Ramos (cell line): ENCODE measurements around the gene PTGER3.
"Not testable (repeated sequence)": the region's sequence is repeated elsewhere in the genome, so short reads cannot be mapped to it uniquely, and the experiment has no call there.

ENCODE experiments used
- in situ Hi-C: fragments of 300-500 bp; cut with MboI; formaldehyde crosslinking; loops from one replicate; pipeline ENCODE4 v1.14.3; 2022; ENCODE audit warnings: low sequenced_read_pairs; ENCODE audit not compliant: unreplicated experiment

Gene PTGER3

DNA sequence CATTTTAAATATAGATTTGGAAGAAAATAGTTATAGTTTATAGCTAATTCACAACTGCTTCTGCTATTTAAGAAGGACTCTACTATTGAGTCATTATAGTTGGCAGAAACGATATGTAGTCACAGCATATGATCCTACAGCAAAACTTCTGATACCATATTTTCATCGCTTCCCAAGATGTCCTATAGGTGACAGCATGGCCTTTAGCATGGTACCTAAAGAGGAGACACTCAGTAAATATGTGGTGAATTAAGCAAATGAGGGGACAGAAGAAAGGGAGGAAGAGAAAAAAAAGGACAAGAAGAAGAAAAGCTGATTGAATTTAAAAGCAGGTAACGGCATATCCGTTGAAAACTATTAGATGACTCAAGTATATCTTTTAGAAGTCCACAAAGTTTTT is 77.2 kb downstream of the PTGER3 start:
- in situ Hi-C loops: no loop called here

GRCh38 chr1:70966018-70966638 is 81.5 kb downstream of the PTGER3 start:
- in situ Hi-C loops: no loop called here

- in situ Hi-C loops: no loop called here
These were observed 84.2 kb downstream of the PTGER3 start for GRCh38 chr1:70963374-70963773.

DNA sequence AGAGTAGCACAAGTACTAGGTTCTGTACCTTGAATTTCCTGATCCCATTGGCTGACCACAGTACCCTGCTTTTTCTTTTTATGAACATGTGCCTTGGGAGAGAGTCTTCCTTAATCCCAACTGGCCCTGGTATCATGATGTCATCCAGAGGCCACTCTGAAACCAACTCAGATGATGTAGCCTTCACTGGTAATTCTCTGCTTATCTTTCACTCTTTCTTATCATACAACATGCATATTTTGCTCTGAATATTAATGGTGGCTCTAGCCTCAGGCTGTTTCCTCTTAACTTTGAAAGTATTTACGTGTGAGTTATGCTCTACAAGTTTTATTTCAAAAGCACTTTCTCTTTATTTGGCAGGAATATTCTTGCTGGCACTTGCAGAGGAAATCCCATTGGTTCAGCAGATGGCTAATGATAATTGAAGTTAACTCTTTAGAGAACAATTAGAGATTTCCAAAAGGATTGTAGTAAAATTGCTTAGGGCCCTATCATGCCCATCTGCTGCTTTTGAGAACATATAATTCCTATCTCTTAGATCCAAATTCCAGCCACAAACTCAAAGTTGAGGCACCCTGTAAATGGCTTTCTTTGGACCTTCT is 86.1 kb downstream of the PTGER3 start:
- in situ Hi-C loops: no loop called here

- in situ Hi-C loops: no loop called here
These were observed 99.1 kb downstream of the PTGER3 start for GRCh38 chr1:70948396-70949017.

GRCh38 chr1:70947835-70948234 is 99.8 kb downstream of the PTGER3 start:
- in situ Hi-C loops: no loop called here

DNA sequence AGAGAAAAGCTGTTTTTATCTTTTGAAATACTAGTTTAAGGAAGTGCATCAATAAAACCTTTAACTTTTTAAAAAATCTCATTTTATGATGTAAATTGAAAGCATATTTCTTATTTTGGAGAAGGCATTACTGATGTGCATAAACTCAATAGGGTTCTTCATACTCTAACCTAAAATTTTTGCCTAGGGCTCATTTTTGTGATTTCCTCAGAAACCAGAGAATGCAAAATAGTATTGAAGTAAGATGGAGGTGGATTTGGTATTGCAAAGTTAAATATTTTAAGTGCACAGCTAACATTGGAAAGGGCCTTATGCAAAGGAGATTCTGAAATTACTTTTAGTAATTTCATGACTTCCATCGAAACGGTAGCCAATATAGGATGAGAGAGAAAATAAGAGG is 101.9 kb downstream of the PTGER3 start:
- in situ Hi-C loops: no loop called here

DNA sequence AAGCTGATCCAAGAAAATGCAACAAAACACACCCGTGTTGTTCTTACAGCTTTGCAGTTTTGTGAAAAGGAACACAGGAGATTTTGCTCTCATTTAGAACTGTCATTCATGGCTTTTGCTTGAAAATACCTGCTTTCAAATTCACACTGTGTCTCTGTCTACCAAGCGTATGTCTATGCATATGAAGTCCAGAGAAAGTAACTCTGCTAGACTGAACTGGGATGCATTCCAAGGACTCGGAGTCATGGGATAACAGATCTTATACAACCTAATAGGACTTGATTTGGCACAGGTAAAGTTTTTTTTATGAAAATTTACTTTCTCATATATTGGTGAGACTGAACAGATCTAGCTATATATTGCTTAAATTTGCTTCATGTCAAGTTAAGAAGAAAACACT is 102.4 kb downstream of the PTGER3 start:
- in situ Hi-C loops: no loop called here

- in situ Hi-C loops: no loop called here
These were observed 106.1 kb downstream of the PTGER3 start for GRCh38 chr1:70941563-70941962.

- in situ Hi-C loops: not testable (repeated sequence)
These were observed 107.2 kb downstream of the PTGER3 start for GRCh38 chr1:70940398-70940797.

- in situ Hi-C loops: no loop called here
These were observed 113.2 kb downstream of the PTGER3 start for GRCh38 chr1:70934194-70934961.

- in situ Hi-C loops: no loop called here
These were observed 117.6 kb downstream of the PTGER3 start for GRCh38 chr1:70930062-70930461.

DNA sequence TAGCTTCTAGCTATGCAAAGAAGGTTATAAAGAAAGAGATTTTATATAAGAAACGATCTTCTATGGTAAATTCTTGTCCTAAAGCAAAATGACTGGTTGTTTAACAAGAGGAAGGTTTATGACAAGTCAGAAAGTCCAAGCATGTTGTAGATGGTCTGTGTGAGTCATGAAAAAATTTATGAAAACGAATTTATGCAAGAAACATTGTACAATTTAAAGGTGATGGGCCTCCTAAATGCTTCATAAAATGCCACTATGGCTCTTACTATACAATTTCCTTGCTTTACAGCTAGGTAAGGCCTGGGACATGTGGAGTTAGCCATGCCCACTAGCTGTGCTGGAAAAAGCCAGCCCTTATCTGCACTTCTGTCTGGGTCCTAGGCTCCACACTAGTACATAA is 125.4 kb downstream of the PTGER3 start:
- in situ Hi-C loops: no loop called here
